Muscle of back (tissue), 11 donors: ENCODE results near the gene CALU. TPM values are rescaled to one million over a fixed set of nuclear protein-coding genes. Genes with fewer than 3 reads are reported as not detected.

Experiments used
- DNase-seq, 3 donors: peaks; one replicate each; pipeline versions ENCODE4 v3.0.0 to v3.0.0-alpha.2; 2013
- polyA plus RNA-seq, 10 donors: library from polyadenylated mRNA; unstranded; fragments of 120-200 nt; gene quantifications; one replicate each; pipeline ENCODE4 v1.2.1, GENCODE V29; 2013; ENCODE audit not compliant: insufficient read length in 10 of 10

Gene CALU
- polyA plus RNA-seq, 10 donors: 256 to 330 (median 285) TPM

DNA sequence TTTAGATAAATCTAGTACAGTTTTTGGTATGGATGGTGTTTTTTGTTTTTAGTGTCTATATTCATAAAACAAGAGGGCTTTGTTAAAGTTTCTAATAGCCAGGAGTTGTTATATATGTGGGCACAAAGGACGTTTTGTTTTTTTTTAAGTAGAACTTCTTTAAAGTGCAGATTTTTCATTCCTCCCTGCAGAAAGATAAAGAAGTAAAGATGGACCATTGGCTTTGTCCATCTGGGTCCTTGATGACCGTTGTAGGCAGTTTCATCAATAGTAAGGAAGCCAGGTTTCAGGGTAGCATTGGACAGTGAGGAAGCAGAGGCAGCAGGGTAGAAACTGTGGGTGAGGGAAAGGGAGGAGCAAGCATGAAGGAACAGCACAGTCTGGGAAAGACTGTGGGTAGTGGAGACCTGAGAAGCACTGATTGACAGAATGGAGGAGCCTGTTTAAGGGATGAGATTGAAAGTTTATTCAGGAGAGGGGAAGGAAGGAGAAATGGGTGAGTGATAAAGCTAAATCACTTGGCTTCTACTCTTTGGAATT lies 5.3 kb downstream of the CALU start:
- no peak for DNase-seq

DNA sequence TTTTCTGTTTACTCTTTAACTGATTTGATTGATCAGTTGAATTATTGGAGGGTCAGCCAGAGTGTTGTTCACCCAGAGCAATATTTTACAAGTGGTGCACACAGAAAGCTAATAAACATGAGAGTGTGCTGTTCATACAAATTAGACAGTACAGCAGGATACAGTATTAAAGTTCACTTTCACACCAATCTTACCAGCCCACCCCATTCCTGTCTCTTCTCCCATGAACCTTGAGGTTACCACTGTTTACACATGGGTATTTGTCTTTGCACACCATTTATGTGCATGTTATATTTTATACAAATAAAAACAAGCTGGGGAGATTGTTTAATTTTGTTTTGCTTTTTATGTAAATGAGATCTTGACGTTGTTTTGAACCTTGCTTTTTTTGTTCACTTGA lies 6.5 kb downstream of the CALU start:
- DNase-seq: no peak

DNA sequence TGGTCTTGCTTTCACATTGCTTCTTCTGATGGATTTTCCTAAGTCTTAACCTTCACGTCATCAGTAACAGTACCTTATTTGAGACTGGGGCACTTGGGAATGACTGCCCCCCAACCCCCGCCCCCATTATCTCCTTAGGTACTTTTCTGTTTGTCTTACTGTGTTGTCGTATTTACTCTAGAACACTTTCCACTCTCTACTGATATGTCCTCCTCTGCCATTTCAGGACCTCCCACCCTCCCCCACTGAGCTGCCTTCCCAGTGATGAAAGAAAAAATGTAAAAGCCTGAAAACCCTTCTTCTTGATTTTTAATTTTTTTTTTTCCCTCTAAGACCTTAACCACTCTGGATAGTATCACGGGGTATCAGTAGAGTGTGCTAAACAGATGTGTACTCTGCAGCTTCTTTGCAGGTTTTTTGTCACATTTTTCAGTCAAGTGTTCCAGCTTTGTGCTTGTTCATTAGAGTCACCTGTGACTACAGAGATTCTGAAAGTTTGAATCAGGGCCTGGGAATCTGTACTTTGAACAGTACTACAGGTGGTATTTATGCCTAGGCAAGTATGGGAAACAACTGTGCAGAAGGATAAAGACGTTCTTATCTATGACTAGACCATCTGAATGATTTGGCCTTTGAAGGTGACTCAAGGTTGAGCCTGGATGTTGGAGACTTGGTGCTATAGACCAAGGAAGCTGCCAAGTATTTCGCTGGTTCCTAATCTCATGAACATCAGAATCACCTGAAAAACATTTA lies 8.3 kb downstream of the CALU start:
- no peak for DNase-seq

DNA sequence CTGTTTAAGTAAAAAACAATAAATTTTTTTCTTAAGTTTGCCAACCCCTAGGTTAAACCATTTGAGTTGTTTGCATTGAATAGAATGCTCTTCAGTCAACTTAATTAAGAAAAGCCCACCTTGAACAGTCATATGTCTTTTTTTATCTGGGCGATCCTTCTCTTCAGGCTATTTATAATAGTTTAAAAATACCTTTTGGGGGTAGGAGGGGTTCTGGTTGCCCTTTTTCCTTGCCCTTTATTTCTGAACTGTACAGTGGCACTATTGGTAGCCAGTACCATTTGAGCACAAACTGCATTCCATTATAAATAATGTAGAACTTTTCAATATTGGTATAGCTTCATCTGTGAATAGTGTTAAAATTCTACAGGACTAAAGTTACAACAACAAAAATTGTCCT lies 13.1 kb downstream of the CALU start:
- DNase-seq: no peak

DNA sequence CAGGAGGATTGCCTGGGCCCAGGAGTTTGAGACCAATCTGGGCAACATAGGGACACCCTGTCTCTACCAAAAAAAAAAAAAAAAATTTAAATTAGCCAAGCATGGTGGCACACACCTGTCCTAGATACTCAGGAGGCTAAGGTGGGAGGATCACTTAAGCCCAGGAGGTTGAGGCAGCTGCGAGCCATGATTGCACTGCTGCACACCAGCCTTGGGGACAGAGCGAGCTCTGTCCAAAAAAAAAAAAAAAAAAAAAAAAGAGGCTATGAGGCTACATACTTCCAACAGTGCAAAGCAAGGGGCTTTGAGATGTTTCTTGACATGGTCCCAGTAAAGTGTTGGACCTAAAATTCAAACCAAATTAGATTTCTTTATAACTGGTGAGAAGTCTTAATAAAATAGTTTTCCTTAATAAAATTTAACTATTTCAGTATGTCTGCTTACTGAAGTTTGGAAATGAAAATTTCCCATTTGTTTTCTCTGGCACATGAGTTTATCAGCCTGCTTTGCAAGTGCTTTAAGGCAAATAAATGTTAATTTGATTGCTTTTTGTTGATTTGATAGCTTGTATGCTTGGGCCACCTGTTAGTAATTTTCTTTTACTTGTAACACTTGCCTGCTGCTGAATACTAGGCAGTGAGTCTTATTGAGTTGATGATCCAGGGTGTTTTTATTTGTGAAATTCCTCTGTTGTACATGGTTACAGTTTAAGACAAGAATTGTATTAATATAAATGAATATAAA lies 16.1 kb downstream of the CALU start:
- DNase-seq: no peak

DNA sequence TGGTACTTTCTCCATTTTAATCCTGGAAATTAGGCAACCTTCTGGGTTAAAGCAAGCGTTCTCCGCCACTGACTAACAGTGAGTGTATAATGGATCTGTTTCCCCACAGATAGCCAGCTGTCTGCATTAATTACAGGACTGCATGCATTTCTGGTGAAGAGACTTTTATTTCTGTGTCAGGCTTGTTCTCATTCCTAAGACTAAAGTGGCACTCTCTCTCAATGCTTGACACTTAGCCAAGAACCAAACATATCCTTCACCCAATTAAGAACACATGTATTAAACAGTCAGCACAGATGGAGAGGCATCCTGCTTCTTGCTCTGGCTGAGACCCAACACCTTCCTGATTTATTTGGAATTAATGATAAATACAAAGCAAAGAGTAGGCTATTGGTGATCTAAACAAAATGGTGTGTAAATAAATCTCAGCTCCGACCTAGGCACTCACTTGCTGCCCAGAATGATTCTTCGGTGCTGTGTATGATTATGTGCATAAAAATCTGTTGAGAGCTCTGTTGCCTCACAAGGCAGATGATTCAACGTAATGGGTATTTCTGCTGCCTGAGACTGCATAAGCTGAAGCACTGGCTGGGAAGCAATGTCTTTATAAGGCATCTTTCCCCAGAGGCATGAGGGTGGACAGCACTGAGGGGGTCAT lies 16.8 kb downstream of the CALU start:
- DNase-seq: peak; percentile 49 to 92 (median 55)

DNA sequence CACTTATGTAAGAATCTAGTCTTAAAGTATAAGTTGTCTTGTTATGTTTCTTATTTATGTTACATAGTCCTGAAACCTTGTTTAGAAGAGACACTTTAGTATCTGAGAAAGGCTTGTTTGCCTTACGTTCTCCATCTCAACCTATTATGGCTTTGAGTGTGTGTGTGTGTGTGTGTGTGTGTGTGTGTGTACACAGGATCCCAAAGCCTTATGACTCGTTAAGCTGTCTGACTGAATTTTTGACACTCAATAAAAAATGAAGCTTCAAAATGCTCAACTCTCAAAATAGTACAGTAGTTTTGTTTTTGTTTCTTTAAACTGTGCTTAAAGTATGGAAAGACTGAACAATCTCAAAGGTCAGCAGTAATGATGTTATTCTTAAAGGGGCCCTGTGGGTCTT lies 18.0 kb downstream of the CALU start:
- DNase-seq: no peak

DNA sequence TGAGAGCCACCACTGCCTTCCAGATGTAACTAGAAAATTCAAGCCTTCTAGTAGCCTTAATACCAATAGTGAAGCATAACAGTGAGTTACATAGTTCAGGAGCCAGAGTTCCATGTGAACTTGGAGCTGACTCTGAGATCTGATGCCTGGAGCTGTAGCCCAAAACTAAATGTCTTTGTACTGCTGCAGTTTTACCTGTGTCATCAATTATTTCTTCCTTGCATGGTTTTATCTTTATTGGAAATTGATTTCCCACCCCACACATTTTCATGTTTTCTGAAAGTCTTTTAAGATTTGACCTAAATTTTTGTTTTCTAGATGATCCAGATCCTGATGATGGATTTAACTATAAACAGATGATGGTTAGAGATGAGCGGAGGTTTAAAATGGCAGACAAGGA lies 19.4 kb downstream of the CALU start:
- DNase-seq: no peak

DNA sequence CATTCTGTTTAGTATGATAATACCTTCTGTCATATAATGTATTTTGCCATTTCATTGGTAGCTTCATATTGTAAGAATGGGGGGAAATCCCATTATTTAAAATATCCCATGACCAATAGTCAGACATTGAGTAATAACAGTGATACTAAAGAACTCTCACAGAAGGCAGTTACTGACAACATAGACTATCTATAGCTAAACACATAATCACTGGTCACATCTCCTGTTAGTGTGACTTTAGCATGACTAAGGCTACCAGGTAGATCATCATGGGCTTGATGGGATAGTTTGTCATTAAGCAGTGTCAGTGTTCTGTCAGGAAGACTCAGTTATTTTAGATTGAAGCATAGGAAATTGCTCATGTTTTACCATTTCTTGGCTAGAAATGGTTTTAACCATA lies 20.1 kb downstream of the CALU start:
- no peak for DNase-seq

DNA sequence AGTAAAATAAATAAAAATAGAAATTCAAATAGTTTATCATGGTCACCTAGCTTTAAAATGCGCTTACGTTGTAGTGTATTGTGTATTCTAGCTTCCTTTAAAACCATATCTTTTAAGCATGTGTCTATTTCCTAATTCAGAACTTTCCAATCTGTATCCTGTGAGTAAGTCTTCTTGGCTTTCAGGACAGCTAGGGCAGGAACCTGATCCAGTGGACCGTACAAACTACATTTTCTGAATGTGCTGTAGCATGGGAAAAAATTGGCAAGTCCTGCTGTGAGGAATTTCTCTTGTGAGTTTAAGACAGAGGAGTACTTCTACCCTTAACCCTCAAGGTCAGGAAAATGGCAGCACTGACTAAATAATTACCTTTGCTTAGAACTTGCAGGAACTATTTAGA lies 24.4 kb downstream of the CALU start:
- DNase-seq: no peak

DNA sequence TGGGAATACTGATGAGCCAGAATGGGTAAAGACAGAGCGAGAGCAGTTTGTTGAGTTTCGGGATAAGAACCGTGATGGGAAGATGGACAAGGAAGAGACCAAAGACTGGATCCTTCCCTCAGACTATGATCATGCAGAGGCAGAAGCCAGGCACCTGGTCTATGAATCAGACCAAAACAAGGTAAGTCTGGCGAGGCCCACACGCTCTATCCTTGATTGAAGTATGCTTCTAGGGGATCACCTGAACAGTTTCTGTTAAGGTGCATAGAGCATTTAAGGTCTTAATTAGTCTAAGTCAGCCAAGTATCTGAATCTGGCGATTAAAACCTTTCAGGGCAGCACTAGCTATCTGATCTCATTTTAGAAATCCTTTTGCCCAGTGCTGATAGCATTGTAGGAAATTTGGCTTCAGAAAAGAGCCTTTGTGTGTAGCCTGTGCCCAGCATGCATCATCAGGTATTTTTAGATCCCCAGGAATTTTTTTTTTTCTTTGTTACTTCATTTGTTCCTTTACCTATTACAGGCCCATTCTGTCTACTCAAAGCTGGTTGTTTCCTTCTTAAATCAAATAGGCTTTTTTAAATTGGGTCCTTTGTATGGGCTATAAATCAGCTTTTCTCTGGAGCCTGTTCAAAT lies 28.4 kb downstream of the CALU start:
- DNase-seq: no peak

DNA sequence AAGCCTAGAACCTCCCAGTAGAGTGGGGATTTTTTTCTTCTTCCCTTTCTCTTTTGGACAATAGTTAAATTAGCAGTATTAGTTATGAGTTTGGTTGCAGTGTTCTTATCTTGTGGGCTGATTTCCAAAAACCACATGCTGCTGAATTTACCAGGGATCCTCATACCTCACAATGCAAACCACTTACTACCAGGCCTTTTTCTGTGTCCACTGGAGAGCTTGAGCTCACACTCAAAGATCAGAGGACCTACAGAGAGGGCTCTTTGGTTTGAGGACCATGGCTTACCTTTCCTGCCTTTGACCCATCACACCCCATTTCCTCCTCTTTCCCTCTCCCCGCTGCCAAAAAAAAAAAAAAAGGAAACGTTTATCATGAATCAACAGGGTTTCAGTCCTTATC lies 31.1 kb downstream of the CALU start:
- DNase-seq: no peak

DNA sequence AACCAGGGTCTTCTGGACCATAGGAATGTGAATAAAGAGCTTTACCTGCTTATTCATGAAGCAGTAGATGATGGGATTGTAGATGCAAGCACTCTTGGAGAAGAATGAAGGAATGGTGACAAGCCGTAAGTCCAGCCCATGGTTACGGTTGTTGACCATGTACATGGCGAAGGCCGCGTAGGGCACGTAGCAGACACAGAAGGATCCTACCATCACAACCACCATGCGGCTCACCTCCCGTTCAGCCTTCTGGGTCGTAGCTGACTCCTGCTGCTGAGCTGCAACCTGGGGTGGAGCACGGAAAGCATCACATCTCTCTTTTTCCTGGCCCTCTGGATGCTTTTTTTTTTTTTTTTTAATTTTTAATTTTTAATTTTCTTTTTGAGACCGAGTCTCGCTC lies 34.4 kb downstream of the CALU start:
- DNase-seq: no peak

DNA sequence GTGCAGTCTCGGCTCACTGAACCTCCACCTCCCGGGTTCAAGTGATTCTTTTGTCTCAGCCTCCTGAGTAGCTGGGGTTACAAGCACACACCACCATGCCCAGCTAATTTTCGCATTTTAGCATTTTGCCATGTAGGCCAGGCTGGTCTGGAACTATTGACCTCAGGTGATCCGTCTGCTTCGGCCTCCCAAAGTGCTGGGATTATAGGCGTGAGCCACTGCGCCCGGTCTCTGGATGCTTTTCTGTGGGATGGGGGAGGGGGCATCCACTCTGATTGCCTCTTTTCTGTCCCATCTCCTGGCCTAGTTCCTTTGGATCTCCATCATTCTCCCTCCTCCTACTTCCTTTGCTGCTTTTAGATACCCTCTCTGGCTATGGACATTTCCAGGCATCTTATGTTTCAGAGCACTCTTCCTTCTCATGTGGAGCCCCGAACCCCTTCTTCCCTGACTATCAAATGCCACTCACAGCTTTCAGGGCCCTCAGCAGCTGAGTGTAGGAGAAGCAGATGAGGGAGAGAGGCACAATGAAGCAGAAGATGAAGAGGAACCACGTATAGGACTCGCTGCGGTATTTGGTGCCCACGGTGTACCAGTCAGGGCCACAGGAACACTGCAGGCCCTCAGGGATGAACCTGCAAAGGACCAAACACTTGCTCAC lies 35.0 kb downstream of the CALU start:
- DNase-seq: no peak

DNA sequence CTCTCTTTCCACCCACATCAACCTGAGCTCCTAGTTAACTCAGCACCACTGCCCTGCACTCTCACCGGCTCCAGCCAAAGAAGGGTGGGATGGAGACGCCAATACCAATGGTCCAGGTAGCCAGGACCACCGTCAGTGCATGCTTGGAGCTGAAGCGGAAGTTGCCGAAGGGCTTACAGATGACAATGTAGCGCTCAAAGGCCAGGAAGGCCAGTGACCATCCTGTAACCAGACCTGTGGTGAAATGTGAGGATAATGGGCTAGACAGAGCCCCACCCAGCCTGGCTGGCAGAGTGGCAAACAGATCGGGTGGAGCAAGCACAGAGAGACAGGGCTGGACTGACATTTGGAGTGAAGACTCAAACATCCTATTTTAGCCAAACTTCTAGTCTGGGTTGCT lies 35.8 kb downstream of the CALU start:
- no peak for DNase-seq

DNA sequence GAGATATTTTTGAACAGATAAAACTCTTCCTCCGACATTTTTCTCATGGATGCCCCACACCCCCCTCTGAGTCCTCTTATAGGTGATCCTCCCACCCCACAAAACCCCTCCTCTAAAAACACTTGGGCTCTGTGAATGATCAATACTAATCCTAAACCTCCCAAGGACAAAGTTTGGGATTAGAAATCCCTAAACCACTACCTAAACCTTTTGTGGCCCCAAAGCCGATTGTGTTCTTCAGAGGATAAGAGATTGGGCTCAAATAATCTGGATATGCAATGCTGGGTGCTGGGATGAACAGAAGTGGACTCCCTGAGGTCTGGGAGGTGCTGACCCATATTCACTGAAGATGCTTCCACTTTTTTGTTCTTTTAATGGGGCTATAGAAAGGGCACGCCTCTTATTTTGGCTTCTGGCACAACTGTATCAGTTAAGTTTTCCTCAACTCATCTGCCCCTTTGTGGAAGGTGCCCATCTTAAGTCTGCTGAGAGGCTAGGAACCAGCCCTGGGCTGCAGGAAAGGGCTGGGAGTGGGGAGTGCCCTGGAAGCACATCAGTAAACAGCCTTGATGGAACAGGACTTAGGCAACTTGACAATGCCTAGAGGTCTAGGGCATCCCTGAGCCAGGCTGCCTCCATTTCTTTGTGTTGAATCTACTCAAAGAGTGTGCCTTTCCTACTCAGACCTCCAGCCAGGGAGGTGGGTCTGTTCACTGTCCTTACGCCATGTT lies 36.8 kb downstream of the CALU start, which contains the start of gene OPN1SW:
Gene OPN1SW, minus strand, starts transcription at position 51 of the 731 bp plus-strand sequence. Its CDS starts 13 bp downstream, at position 38.
- DNase-seq: no peak

DNA sequence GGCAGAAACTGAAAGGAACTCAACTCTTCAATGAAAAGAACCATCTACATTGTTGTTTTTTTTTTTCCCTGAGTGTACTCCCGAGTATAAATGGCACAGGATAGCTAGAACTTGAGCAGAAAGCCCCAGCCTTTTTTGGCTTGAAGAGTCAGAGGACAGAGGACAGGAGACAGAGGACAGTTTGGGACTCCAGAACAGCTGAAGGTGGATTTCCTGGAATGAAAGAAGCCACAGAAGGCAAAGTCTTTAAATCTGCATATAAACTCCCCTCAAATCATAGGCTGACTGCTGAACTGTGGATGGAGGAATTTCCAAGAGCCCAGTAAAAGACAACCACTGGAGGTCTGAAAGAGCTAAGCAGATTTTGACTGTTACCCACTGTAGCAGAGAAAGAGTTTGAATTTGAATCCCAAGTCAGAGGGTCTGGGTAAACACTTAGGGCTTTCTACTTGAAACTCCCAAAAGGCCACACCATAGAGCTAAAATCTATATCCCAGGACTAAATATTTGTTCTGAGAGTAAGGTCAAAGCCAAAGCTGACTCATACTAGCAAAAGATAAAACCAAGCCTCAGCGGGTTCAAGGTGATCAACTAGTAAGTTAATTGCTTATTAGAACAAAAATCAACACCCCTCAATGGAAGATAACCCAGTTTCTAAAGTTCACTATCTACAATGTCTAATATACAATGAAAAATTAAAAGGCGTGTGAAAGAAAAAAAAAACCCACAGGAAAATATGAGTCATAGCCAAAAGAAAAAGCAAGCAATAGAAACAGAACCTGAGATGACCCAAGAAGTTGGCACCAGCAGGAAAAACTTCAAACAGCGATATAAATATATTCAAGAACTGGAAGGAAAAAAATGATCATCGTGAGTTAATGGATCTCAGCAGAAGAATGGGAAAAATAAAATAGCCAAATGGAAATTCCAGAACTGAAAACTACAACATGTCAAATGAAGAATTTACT lies 38.3 kb downstream of the CALU start:
- DNase-seq: no peak

DNA sequence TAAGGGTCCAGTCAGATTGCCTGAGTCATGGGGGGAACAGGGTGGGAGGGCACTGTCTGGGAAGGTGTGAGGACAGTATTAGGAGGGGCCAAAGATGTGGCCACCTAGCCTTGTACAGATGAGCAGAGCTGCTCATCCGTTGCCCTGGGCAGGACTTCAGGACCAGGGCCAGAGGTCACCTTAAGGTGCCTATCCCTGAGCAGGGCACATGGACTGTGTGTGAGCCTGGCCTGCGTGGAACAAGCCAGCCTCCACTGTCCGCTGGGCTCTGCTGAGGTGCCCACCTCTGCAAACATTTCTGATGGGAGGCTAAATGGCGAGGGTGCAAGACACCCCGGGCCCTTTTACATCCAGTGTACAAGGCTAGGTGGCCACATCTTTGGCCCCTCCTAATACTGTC lies 39.8 kb downstream of the CALU start:
- DNase-seq: no peak

DNA sequence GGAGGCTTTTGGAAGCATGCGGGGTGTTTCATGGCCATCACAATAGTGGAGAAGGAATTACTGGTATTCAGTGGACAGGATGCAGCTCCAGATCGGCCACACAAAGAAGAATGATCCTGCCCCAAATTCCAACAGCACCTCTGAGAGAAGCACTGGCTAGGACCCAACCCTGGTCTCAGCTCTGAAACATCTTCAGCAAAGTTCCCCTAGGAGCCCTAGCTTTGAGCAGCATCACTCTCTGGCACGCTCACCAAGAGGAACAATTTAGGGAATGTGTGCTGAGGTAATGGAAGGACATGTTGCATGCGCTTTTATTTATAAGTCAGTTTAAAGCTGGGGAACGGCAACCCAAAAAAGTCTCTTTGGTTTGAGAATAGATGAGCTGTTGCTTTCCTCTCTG lies 42.0 kb downstream of the CALU start:
- DNase-seq: peak; percentile 79 to 91 (median 89)

DNA sequence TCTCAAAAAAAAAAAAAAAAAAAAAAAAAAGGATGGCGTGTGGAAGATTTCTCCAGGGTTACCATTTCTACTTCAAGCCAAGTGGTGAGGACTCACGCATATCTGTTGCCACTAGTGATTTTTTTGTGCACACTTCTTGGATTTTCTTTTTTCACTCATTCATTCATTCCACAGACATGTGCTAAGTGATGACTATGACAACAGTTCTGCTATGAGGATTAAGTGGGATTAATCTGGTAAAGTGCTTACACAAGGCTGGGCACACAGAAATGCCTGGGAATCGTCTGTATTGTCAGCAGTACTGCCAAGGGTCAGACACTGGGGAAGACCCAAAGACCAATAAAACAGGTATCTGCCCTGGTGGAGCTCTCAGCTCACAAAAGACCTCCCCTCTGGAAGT lies 42.7 kb downstream of the CALU start:
- peak in 1 of 3 donors; percentile 15 for DNase-seq
